Uterus (tissue), 2 donors: Measurements from ENCODE around the gene CLEC4C.

Experiments
- POLR2A ChIP-seq, 2 donors: fragments of 450-650 bp; IDR thresholded peaks; one replicate each; pipeline ENCODE4 v1.6.1; 2016; ENCODE audit warnings: antibody characterized with exemption in 2 of 2, mild to moderate bottlenecking in 1 of 2, moderate library complexity in 1 of 2
- TF ChIP-seq, protein P1 (sequence below), 4 experiments: fragments of 200-600 bp in 2 of 4; fragments of 450-650 bp in 2 of 4; sonication (generic) in 2 of 4; IDR thresholded peaks; one replicate each; pipeline ENCODE4 v1.5.1; 2016 to 2019; ENCODE audit warnings: antibody characterized with exemption in 4 of 4, mild to moderate bottlenecking in 2 of 4, moderate library complexity in 1 of 4

DNA sequence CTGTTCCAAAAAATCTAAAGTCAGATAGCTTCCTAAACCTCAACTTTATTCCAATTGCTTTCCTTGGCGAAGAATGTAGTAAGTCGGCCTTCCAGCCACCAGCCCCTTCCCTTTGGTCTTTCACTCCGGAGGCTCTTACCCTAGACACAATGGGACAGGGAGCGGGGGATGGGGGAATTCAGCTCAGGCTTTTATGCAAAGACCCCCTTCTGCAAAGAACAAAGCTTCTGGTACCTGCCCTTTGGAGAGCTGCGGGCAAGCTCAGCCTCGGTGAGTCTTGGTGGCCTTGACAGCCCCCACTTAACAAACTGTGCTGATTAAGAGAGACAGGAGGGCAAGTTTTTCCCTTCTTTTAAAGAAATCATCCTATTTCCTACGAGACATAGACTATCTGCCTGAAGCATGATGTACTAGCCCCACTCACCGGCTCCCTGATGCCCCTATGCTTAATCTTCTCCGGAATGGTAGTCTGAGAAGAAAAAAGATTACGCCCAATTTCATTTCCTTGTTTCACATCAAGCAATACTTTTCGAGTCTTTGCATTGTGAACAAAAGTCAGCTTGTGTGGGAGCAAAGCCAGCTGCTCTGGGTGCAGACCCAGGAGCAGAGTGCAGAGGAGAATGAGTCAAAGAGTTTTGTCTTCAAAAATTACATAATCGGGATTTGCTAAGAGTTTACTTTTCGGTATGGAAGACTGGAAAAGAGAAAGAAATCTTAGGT is 40.6 kb upstream of the CLEC4C start:
- TF ChIP-seq POLR2A (IDR thresholded peaks at IDR 0.05) = no peak
- TF ChIP-seq, protein P1, sequence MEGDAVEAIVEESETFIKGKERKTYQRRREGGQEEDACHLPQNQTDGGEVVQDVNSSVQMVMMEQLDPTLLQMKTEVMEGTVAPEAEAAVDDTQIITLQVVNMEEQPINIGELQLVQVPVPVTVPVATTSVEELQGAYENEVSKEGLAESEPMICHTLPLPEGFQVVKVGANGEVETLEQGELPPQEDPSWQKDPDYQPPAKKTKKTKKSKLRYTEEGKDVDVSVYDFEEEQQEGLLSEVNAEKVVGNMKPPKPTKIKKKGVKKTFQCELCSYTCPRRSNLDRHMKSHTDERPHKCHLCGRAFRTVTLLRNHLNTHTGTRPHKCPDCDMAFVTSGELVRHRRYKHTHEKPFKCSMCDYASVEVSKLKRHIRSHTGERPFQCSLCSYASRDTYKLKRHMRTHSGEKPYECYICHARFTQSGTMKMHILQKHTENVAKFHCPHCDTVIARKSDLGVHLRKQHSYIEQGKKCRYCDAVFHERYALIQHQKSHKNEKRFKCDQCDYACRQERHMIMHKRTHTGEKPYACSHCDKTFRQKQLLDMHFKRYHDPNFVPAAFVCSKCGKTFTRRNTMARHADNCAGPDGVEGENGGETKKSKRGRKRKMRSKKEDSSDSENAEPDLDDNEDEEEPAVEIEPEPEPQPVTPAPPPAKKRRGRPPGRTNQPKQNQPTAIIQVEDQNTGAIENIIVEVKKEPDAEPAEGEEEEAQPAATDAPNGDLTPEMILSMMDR (IDR thresholded peaks at IDR 0.05) = no peak
